ENCODE data around the gene LCT. TPM values are rescaled to one million over a fixed set of nuclear protein-coding genes. Genes with fewer than 3 reads are reported as not detected.
"Not testable (repeated sequence)": the region's sequence is repeated elsewhere in the genome, so short reads cannot be mapped to it uniquely, and the experiment has no call there.

The LCT gene
- under 1 TPM; 0.08 to 0.12 TPM for total RNA-seq

DNA sequence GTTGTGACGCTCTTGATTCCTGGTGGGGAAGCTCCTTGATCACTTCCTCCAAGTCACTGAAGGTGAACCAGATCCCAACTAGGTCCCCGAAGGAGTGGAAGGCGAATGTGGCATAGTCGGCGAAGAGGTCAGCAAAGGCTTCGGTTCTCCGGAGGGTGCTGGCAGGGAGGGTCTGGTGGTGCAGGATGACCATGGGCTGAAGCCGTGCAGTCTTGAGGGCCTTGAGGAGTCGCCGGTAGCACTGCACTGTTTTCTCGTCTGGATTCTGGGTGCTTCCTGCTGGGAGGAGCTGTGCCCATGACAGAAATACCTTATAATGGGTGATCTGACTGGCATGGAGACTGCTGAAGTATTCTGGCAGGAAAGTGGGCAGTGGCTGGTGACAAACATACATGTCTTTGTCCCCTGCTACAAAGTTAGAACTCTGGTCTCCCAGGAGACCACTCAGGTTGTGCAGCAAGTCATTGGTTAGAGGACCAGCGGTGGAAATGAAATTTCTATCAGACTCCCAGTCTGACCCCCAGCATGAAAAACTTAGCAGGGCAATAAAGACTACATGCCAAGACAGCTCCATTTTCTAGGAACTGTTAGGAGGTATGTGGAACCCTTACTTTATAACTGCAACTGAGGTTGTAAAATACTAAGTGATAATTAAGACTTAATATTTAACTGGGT is at the start of gene LCT:
Gene LCT (minus strand): TSS at position 589 of the 675 bp plus-strand sequence. CDS start 15 bp downstream, at position 574.
- Histone ChIP-seq H3K4me3 (no peak within 1 kb of the TSS), H3K9me3 (no peaks in the 10 kb centered on the region), H3K9ac (ENCODE audit: low read depth in 2 of 2, low read length in 2 of 2) (no peak within 1 kb of the TSS), H3K36me3 (no peaks in the 10 kb centered on the region), H3K4me1 (no peaks in the 10 kb centered on the region), H3K27ac (no peak within 1 kb of the TSS), H3K27me3 (no peaks in the 10 kb centered on the region)
- no peak for DNase-seq
- TF ChIP-seq, protein P1, sequence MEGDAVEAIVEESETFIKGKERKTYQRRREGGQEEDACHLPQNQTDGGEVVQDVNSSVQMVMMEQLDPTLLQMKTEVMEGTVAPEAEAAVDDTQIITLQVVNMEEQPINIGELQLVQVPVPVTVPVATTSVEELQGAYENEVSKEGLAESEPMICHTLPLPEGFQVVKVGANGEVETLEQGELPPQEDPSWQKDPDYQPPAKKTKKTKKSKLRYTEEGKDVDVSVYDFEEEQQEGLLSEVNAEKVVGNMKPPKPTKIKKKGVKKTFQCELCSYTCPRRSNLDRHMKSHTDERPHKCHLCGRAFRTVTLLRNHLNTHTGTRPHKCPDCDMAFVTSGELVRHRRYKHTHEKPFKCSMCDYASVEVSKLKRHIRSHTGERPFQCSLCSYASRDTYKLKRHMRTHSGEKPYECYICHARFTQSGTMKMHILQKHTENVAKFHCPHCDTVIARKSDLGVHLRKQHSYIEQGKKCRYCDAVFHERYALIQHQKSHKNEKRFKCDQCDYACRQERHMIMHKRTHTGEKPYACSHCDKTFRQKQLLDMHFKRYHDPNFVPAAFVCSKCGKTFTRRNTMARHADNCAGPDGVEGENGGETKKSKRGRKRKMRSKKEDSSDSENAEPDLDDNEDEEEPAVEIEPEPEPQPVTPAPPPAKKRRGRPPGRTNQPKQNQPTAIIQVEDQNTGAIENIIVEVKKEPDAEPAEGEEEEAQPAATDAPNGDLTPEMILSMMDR (IDR thresholded peaks at IDR 0.05), result no peak
- intact Hi-C loops (cut with DNase I), result no loop called here

DNA sequence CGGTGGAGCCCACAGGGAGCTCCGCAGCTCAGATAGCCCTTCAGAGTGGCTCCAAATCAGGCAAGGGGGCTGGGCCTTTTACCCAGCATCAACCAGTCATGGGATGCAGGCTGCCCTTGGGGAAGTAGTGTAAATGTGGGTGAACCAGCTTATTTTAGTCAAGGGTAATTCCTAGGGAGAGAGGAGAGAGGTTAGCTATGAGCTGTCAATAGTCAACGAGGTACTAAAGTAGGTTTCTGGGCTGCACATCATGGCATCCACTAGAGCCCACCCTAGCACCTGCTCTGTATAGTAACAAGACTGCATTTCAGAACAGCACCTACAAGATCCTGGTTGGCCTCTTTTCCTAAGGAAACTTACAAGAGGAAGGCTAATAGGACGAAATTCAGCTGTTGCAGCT is 48.7 kb upstream of the LCT start:
- Histone ChIP-seq H3K9ac (ENCODE audit: low read depth in 2 of 2, low read length in 2 of 2) (no peak overlapping the region), H3K36me3 (no peaks in the 10 kb centered on the region), H3K9me3 (no peaks in the 10 kb centered on the region), H3K4me3 (no peak overlapping the region), H3K27ac (no peak overlapping the region), H3K4me1 (no peaks in the 10 kb centered on the region), H3K27me3 (no peaks in the 10 kb centered on the region)
- DNase-seq, result no peak
- intact Hi-C loops (cut with DNase I), result no loop called here
- TF ChIP-seq, protein P1 (IDR thresholded peaks at IDR 0.05), result no peak

DNA sequence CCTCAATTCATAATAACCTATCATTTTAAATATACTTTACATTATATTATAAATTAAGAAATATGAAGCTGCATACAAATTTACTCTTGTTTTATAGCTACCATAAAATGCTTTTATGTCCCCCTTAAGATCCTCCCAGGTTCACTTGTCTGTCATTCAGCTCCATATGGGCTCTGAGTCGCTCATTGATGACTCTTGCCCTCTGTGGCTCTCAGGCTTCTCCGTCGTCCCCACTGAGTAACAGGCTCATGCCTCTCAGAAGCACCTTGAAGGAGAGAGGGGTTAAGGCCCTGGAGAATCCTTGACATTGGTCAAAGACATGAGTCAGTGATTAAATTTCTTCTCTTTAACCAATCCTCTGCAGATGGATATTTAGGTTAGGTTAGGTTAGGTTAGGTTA is 45.4 kb upstream of the LCT start:
- no peak for DNase-seq
- Histone ChIP-seq H3K4me3 (no peak overlapping the region), H3K27me3 (no peaks in the 10 kb centered on the region), H3K9ac (ENCODE audit: low read depth in 2 of 2, low read length in 2 of 2) (no peak overlapping the region), H3K36me3 (no peaks in the 10 kb centered on the region), H3K4me1 (no peaks in the 10 kb centered on the region), H3K27ac (no peak overlapping the region), H3K9me3 (no peaks in the 10 kb centered on the region)
- intact Hi-C loops (cut with DNase I), result no loop called here
- TF ChIP-seq, protein P1 (IDR thresholded peaks at IDR 0.05), result no peak

DNA sequence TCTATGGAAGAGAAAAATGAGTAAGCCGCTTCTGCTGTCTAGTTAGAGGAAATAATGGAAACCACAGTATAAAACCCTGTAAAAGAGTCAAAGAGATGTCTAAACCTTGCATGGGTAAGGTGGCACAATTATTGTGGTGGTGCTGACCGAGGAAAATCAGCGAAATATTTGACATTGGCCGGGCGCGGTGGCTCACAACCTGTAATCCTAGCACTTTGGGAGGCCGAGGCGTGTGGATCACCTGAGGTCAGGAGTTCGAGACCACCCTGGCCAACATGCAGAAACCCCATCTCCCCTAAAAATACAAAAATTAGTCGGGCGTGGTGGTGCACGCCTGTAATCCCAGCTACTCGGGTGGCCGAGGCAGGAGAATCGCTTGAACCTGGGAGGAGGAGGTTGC is 39.8 kb upstream of the LCT start:
- H3K36me3 ChIP-seq; DNase-seq; intact Hi-C loops (cut with DNase I); H3K27me3 ChIP-seq; H3K9me3 ChIP-seq; H3K27ac ChIP-seq; H3K9ac ChIP-seq (ENCODE audit: low read depth in 2 of 2, low read length in 2 of 2); H3K4me1 ChIP-seq: not testable (repeated sequence)
- peak overlapping the region; percentile 96 for H3K4me3 ChIP-seq

DNA sequence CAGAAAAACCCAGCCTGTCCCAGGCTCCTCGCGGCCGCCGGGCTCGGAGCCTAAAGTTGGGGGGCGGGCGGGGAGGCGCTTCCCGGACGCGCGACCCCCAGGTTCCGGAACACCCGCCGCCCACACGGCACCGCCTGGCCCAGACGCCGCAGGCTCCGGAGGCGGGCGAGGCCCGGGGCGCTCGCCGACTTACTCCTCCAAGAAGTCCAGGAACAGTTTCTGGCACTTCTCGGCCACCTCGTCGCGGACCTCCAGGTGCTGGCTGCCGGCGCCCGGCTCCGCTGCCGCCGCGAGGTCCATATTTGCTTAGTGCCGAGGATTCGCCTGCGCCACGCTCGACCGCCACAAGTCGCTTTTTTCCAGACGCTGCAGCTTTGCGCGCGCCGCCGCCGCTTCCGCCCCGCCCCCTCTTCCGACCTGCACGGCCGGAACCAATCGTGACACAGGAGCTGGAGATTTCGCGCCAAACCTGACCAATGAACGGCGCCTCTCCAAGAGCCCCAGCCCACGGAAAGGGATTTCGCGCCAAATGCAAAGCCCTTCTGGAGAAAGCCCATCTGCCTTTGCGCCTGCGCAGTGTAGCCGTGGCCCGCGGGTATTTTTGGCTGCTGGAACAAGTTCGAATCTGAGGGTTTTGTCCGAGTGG is 39.2 kb upstream of the LCT start, which contains the start of gene MCM6:
Gene MCM6 (minus strand): TSS at position 378 of the 646 bp plus-strand sequence. CDS start 78 bp downstream, at position 300.
- TF ChIP-seq, protein P1 (IDR thresholded peaks at IDR 0.05), result peak; percentile 16
- Histone ChIP-seq H3K9ac (ENCODE audit: low read depth in 2 of 2, low read length in 2 of 2) (peak within 1 kb of the TSS; percentile 84), H3K27me3 (no peaks in the 10 kb centered on the region), H3K9me3 (no peaks in the 10 kb centered on the region), H3K4me3 (peak within 1 kb of the TSS; percentile 96), H3K4me1 (no peaks in the 10 kb centered on the region), H3K27ac (peak within 1 kb of the TSS; percentile 82), H3K36me3 (no peaks in the 10 kb centered on the region)
- intact Hi-C loops (cut with DNase I), result no loop called here
- DNase-seq, result peak; percentile 99

Data from colonic mucosa (tissue), 4 donors.